Fibroblast of mammary gland (primary cell): ENCODE results near the gene PSD.

Experiments
- DNase-seq: peaks from one replicate; pipeline ENCODE4 v3.0.0-alpha.2; 2010; ENCODE audit warnings: low read depth
- H3K4me3 ChIP-seq: 2 replicates; pipeline ENCODE4 v1.5.1; 2011; ENCODE audit warnings: low read depth, mild to moderate bottlenecking, low read length, moderate library complexity; ENCODE audit not compliant: control insufficient read depth
- TF ChIP-seq, protein P1 (sequence below): conservative IDR thresholded peaks from 2 replicates; pipeline ENCODE4 v1.5.1; 2011; ENCODE audit warnings: low read depth, low read length, inconsistent platforms; ENCODE audit not compliant: control insufficient read depth, insufficient read depth

Gene PSD

DNA sequence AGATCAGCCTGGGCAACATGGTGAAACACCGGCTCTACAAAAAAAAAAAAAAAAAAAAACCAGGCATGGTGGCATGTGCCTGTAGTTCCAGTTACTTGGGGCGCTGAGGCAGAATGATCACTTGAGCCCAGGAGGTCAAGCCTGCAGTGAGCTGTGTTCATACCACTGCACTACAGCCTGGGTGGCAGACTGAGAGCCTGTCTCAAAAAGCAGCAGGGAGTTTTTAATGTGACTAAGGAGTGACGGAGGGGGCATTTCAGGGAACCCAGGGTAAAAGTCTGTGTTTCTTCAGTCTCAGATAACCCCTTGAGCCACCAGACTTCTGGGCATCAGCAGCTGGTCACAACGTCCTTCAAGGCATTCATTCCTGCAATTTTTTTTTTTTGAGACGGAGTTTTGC, 34.9 kb upstream of the PSD start:
- H3K4me3 ChIP-seq: no peak overlapping the region
- TF ChIP-seq, protein P1, sequence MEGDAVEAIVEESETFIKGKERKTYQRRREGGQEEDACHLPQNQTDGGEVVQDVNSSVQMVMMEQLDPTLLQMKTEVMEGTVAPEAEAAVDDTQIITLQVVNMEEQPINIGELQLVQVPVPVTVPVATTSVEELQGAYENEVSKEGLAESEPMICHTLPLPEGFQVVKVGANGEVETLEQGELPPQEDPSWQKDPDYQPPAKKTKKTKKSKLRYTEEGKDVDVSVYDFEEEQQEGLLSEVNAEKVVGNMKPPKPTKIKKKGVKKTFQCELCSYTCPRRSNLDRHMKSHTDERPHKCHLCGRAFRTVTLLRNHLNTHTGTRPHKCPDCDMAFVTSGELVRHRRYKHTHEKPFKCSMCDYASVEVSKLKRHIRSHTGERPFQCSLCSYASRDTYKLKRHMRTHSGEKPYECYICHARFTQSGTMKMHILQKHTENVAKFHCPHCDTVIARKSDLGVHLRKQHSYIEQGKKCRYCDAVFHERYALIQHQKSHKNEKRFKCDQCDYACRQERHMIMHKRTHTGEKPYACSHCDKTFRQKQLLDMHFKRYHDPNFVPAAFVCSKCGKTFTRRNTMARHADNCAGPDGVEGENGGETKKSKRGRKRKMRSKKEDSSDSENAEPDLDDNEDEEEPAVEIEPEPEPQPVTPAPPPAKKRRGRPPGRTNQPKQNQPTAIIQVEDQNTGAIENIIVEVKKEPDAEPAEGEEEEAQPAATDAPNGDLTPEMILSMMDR: no peak
- no peak for DNase-seq

DNA sequence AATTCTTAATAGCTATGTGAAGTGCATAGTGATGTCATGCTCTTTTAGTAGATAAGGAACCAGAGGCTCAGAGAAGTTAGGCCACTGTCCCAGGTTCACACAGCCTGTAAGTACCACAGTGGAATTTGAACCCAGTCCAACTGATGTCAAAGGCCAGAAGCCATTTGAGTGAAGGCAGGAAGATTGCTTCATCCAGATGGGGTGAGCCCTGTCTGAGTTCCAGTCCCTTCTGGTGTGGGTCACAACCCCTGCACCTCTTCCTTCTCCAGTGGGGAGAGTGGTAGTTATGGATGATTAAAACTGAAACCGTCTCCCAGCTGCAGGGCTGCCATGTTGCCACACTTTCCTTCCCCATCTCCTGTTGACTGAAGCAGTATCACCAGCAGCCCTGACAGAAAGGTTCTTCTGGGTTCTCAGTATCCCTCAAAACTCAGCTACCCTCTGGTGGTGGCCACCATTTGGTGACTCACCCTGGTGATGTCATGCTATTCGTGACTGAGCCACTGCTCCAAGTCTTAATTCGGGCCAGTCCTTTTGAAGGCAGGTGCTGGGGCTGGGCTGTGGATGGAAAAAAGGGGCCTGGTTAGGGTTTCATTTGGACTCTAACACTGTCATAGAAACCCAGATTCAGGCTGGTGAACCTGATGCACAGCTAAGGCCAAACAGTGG, 34.2 kb upstream of the PSD start:
- DNase-seq: peak; percentile 90
- TF ChIP-seq, protein P1: no peak
- H3K4me3 ChIP-seq: no peak overlapping the region

DNA sequence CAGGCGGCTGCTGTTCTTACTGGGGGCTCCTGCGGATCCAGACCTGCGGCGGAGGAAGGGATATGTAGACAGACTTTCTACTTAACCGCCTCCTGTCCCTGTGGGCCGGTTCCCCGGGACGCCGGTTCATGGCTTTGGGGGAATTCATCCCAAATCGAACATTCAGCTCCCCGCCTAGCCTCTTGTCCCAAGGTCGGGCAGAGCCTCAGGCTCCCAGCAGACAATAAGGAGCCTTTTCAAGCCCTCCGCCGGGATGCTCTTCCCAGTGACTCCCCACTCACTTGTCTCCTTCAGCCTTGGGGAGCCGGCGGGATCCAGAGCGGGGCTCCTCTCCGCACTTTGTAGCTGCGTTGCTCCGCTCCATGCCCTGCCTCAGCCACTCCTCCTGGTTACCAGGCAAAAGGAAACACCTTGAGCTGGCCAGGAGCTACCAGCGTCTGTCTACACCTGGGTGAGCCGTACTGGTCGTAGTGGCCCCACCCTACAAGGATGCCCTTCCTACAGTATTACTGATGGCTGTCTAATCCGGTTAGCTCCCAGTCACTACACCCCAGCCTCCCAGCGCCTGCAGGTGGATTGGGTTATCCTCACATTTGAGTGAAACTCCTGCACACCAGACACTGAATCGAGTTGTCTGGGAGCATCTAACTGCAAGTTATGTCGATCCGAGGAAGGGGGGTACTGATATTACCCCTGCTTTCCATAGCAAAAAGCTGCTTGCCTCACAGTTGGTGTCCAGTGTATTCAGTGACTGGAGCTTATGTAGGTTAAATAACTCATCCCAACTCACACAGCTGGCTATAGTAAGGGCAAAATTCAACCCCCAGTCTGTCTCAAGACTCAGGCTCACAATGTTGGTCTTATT, 32.8 kb upstream of the PSD start, which contains the start of gene C10orf95:
Gene C10orf95 (minus strand): TSS at position 439 of the 865 bp plus-strand sequence. CDS start 450 bp downstream, outside the sequence.
- TF ChIP-seq, protein P1: no peak
- DNase-seq: no peak
- peak within 1 kb of the TSS; percentile 52 for H3K4me3 ChIP-seq

DNA sequence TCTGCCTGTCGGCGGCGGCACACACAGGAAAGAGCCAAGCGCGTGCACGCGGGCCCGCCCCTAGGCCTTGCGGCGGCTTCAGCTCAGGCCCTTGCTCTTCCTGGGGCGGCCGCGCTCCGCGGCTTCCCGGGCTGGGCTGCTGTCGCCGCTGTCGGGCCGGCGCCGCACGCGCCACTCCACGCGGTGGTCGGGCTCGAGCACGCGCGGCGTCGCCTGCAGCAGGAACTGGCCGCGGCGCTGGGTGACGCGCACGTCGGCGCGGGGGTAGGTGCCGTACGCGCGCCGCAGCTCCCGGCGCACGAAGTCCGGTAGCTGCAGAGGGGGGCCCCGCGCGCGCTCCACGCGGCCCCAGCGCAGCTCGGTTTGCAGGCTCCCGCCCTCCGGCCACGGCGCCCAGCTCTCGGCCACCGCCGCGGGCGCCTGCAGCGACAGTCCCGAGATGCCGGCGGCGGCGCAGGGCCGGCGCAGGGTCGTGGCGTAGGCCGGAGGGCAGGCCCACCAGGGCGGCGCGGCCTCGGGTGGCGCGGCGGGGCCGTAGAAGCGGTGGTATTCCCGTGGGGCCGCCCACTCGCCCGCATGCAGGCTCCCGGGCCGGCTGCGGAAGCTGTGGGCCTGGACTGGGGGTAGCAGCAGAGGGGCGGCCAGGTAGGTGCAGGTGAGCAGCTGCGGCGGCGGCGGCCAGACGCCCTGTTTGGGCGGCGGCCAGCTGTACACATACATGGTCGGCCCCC, 32.0 kb upstream of the PSD start:
- DNase-seq: peak; percentile 62
- TF ChIP-seq, protein P1: no peak
- H3K4me3 ChIP-seq: peak overlapping the region; percentile 52

DNA sequence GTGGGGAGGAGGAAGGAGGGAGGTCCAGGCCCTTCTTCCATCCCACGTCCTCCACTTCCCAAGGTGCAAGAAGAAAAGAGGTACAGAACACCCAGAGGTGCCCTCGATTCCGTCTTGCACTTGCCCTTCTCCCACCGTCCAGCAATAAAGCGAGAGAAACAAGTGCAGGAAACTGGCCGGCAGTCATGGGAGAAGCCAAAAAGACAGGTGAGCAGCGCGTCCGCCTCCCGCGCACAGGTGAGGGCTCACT, 31.5 kb upstream of the PSD start:
- TF ChIP-seq, protein P1: no peak
- peak overlapping the region; percentile 51 for H3K4me3 ChIP-seq
- no peak for DNase-seq

DNA sequence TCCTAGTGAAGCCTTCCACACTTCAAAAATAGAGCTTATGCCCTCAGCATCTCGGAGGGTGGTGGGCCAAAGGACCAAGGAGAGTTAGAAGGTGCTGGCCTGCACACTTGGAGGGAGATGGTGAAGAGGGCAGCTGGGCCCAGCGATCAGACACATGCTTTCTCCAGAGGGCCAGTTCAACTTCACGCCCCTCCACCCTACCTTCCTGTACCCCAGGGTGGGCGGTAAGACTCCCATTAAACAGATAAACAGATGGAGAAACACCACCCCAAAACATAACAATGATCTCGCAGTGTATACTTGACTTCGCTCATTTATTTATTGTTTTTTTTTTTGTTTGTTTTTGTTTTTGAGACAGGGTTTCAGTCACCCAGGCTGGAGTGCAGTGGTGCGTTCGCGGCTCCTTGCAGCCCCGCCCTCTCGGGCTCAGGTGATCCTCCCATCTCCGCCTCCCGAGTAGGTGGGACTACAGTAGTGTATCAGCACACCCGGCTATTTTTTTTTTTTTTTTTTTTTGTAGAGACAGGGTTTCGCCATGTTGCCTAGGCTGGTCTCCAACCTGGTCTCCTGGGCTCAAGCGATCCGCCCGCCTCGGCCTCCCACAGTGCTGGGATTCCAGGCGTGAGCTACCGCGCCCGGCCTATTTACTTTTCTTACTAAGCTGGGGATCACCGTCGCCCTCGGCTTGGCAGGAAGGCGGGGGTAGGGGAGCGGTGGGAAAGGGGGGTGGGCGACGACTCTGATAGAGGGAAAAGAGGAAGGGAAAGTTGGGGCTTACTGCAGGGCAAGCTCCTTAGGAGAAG, 30.9 kb upstream of the PSD start:
- DNase-seq: peak; percentile 67
- H3K4me3 ChIP-seq: peak overlapping the region; percentile 51
- TF ChIP-seq, protein P1: no peak
